Gastrocnemius medialis (tissue), 4 donors: ENCODE measurements around the gene NOLC1. TPM values are rescaled to one million over a fixed set of nuclear protein-coding genes. Genes with fewer than 3 reads are reported as not detected.

Experiments used
- ATAC-seq, 2 donors: fragments of 150-250 bp; one replicate each; pipeline ENCODE4 v1.9.1; 2016
- DNase-seq, 2 donors: peaks; one replicate each; pipeline ENCODE4 v3.0.0-alpha.2; 2019
- H3K27ac ChIP-seq, 4 donors: fragments of 200-600 bp; sonication (generic); 1 replicate in 1 of 4; 2 replicates in 3 of 4; pipeline ENCODE4 v1.5.1; 2016 to 2018; ENCODE audit warnings: mild to moderate bottlenecking in 2 of 4, moderate library complexity in 1 of 4
- H3K27me3 ChIP-seq, 3 donors: fragments of 200-600 bp; sonication (generic) in 2 of 3; 1 replicate in 1 of 3; 2 replicates in 2 of 3; pipeline versions ENCODE4 v1.5.1 to v1.6.0; 2016 to 2019; ENCODE audit warnings: mild to moderate bottlenecking in 1 of 3, moderate library complexity in 1 of 3
- H3K36me3 ChIP-seq, 2 donors: fragments of 200-600 bp; sonication (generic) in 1 of 2; one replicate each; pipeline ENCODE4 v1.5.1; 2017 to 2018
- H3K4me1 ChIP-seq, 2 donors: fragments of 200-600 bp; sonication (generic) in 1 of 2; one replicate each; pipeline ENCODE4 v1.5.1; 2016 to 2017; ENCODE audit warnings: mild to moderate bottlenecking in 2 of 2
- H3K4me3 ChIP-seq, 4 donors: fragments of 200-600 bp; sonication (generic) in 3 of 4; 1 replicate in 1 of 4; 2 replicates in 3 of 4; pipeline ENCODE4 v1.5.1; 2016 to 2019; ENCODE audit warnings: mild to moderate bottlenecking in 2 of 4
- H3K9me3 ChIP-seq, 3 donors: fragments of 200-600 bp; sonication (generic) in 2 of 3; 1 replicate in 1 of 3; 2 replicates in 2 of 3; pipeline ENCODE4 v1.5.1; 2016 to 2019
- CTCF ChIP-seq, 5 experiments: fragments of 450-650 bp in 3 of 5; fragments of 200-600 bp in 2 of 5; sonication (generic) in 2 of 5; IDR thresholded peaks in 4 of 5; conservative IDR thresholded peaks in 1 of 5; 1 replicate in 4 of 5; 2 replicates in 1 of 5; pipeline ENCODE4 v1.5.1; 2016 to 2019; ENCODE audit warnings: antibody characterized with exemption in 5 of 5, mild to moderate bottlenecking in 3 of 5, moderate library complexity in 3 of 5
- POLR2A ChIP-seq, 2 donors: fragments of 450-650 bp; IDR thresholded peaks; one replicate each; pipeline ENCODE4 v1.6.1; 2017; ENCODE audit warnings: antibody characterized with exemption in 2 of 2, mild to moderate bottlenecking in 2 of 2, moderate library complexity in 2 of 2
- in situ Hi-C, 4 donors: fragments of 200-750 bp; cut with MboI; loops; one replicate each; pipeline versions ENCODE4 v1.15.0 to v1.8.0; 2017; ENCODE audit warnings: low sequenced_read_pairs in 4 of 4
- intact Hi-C: fragments of 100-400 bp; cut with DNase I; formaldehyde crosslinking; loops from one replicate; pipeline ENCODE4 v1.15.1; 2023; ENCODE audit warnings: low total_unique reads
- total RNA-seq, 4 donors: library from RNA; depleted of rRNA; stranded (reverse); fragments of >200 nt; gene quantifications; one replicate each; pipeline versions ENCODE4 v1.1.0 to v1.2.3, GENCODE V29; 2016

Gene NOLC1
- total RNA-seq, 4 donors from 2014 or later: 37.2 to 76.7 (median 71.1) TPM

- Histone ChIP-seq H3K4me1 (peaks cover 60 to 67% of the 10 kb centered on the region in 2 donors), H3K9me3 (no peaks in the 10 kb centered on the region), H3K27ac (peak overlapping the region; percentile 92 to 100 (median 98)), H3K36me3 (no peaks in the 10 kb centered on the region), H3K4me3 (peak overlapping the region; percentile 79 to 95 (median 84)), H3K27me3 (no peaks in the 10 kb centered on the region)
- ATAC-seq (no peak), DNase-seq (peak in 1 of 2 donors; percentile 34)
- in situ Hi-C loops: no loop called here
- TF ChIP-seq CTCF (IDR thresholded peaks at IDR 0.05 in 4 of 5, conservative IDR thresholded peaks at IDR 0.05 in 1 of 5) (no peak), POLR2A (IDR thresholded peaks at IDR 0.05) (no peak)
- intact Hi-C loops: loop anchor here (1.0 to 5.0 kb wide), 2 partner anchors 33 to 302 kb away; partner anchors contain the start of genes NOLC1 and OGA
Measured at GRCh38 chr10:102118867-102119266, 33.3 kb upstream of the NOLC1 start.

- TF ChIP-seq CTCF (IDR thresholded peaks at IDR 0.05 in 4 of 5, conservative IDR thresholded peaks at IDR 0.05 in 1 of 5) (no peak), POLR2A (IDR thresholded peaks at IDR 0.05) (no peak)
- ATAC-seq: peak; percentile 59 to 60
- Histone ChIP-seq H3K4me1 (peaks cover 55 to 60% of the 10 kb centered on the region in 2 donors), H3K9me3 (no peaks in the 10 kb centered on the region), H3K27me3 (no peaks in the 10 kb centered on the region), H3K36me3 (no peaks in the 10 kb centered on the region), H3K4me3 (peak overlapping the region; percentile 79 to 95 (median 84)), H3K27ac (peak overlapping the region; percentile 92 to 100 (median 98))
- intact Hi-C loops (loop anchor here (1.0 to 5.0 kb wide), 3 partner anchors 13 to 302 kb away; partner anchors contain the start of genes NOLC1 and OGA), in situ Hi-C loops (no loop called here)
- peak; percentile 62 to 76 for DNase-seq
Measured at GRCh38 chr10:102119417-102120141, 32.6 kb upstream of the NOLC1 start.

GRCh38 chr10:102120142-102120990, 31.8 kb upstream of the NOLC1 start, which contains the start of gene LDB1:
Gene LDB1 (minus strand): TSS chr10:102120368. CDS start chr10:102120110, 258 bp downstream.
- Histone ChIP-seq H3K4me3 (peak within 1 kb of the TSS; percentile 79 to 95 (median 84)), H3K4me1 (peaks cover 50 to 52% of the 10 kb centered on the region in 2 donors), H3K27ac (peak within 1 kb of the TSS; percentile 92 to 100 (median 98)), H3K9me3 (no peaks in the 10 kb centered on the region), H3K36me3 (no peaks in the 10 kb centered on the region), H3K27me3 (no peaks in the 10 kb centered on the region)
- TF ChIP-seq CTCF (IDR thresholded peaks at IDR 0.05 in 4 of 5, conservative IDR thresholded peaks at IDR 0.05 in 1 of 5) (peak in 3 of 5 experiments; percentile 15 to 29 (median 19)), POLR2A (IDR thresholded peaks at IDR 0.05) (peak; percentile 97 to 98)
- DNase-seq: peak; percentile 76 to 80
- in situ Hi-C loops: no loop called here
- intact Hi-C loops: loop anchor here (1.0 kb wide), 1 partner anchor 12 kb away; no protein-coding TSS in a partner anchor
- peak; percentile 78 to 79 for ATAC-seq

- Histone ChIP-seq H3K36me3 (no peaks in the 10 kb centered on the region), H3K9me3 (no peaks in the 10 kb centered on the region), H3K27me3 (no peaks in the 10 kb centered on the region), H3K4me1 (peaks cover 42 to 44% of the 10 kb centered on the region in 2 donors), H3K4me3 (peak overlapping the region; percentile 79 to 95 (median 84)), H3K27ac (peak overlapping the region; percentile 92 to 100 (median 98))
- no peak for TF ChIP-seq POLR2A (IDR thresholded peaks at IDR 0.05)
- TF ChIP-seq CTCF (IDR thresholded peaks at IDR 0.05 in 4 of 5, conservative IDR thresholded peaks at IDR 0.05 in 1 of 5): no peak
- intact Hi-C loops: loop anchor here (1.0 kb wide), 1 partner anchor 11 kb away; no protein-coding TSS in a partner anchor
- in situ Hi-C loops: no loop called here
- ATAC-seq (no peak), DNase-seq (peak in 1 of 2 donors; percentile 49)
Measured at GRCh38 chr10:102120991-102121738, 31.0 kb upstream of the NOLC1 start.
